RWPE1 (cell line): Measurements from ENCODE around the gene SFMBT2.
"Not testable (repeated sequence)": the region's sequence is repeated elsewhere in the genome, so short reads cannot be mapped to it uniquely, and the experiment has no call there.

ENCODE experiments used
- CTCF ChIA-PET: fragments of 350-600 bp; sonication (Branson Sonifier 250); formaldehyde crosslinking; extraction: SDS; loops from one replicate; lab custom pipeline; 2021; lab: Yijun Ruan, JAX
- POLR2A ChIA-PET: fragments of 400-600 bp; formaldehyde crosslinking; extraction: SDS; loops from one replicate; lab custom pipeline; 2020; ENCODE audit warnings: antibody characterized with exemption; ENCODE audit not compliant: low non-redundant PET; lab: Yijun Ruan, JAX
- DNase-seq: peaks from one replicate; pipeline ENCODE4 v3.0.0; 2012; ENCODE audit warnings: low spot score
- H3K27ac ChIP-seq: fragments of 450-650 bp; 2 replicates; pipeline ENCODE4 v1.5.1; 2017
- TF ChIP-seq, protein P1 (sequence below): fragments of 450-650 bp; conservative IDR thresholded peaks from 2 replicates; pipeline ENCODE4 v1.5.1; 2017; ENCODE audit warnings: low read depth, mild to moderate bottlenecking

SFMBT2 gene

DNA sequence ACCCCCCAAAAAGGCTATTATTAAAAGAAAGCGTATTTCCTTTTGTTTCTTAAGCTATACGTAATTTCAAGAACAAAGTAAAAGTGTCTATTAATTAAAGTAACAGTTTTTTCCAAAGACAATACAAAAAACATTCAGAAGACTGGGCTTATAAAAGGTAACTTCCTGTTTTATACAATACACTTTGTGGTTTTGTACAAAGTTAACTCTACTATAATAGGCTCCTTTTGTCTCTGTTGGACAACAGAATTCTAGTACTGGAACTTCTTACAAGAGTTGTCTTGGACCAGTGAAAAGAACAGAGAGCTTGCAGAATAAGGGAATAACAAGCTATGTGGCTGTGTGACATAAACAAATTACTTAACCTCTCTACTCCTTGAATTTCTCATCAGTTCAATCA is 21.5 kb downstream of the SFMBT2 start:
- no peak for DNase-seq
- TF ChIP-seq, protein P1, sequence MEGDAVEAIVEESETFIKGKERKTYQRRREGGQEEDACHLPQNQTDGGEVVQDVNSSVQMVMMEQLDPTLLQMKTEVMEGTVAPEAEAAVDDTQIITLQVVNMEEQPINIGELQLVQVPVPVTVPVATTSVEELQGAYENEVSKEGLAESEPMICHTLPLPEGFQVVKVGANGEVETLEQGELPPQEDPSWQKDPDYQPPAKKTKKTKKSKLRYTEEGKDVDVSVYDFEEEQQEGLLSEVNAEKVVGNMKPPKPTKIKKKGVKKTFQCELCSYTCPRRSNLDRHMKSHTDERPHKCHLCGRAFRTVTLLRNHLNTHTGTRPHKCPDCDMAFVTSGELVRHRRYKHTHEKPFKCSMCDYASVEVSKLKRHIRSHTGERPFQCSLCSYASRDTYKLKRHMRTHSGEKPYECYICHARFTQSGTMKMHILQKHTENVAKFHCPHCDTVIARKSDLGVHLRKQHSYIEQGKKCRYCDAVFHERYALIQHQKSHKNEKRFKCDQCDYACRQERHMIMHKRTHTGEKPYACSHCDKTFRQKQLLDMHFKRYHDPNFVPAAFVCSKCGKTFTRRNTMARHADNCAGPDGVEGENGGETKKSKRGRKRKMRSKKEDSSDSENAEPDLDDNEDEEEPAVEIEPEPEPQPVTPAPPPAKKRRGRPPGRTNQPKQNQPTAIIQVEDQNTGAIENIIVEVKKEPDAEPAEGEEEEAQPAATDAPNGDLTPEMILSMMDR: no peak
- ChIA-PET POLR2A (no interaction called here), CTCF (no interaction called here)
- no peak overlapping the region for H3K27ac ChIP-seq

- CTCF ChIA-PET: interaction anchor here (0.6 kb wide), 1 partner anchor 48 kb away, joined by 3 read pairs; no protein-coding TSS in a partner anchor
- H3K27ac ChIP-seq: no peak overlapping the region
- no peak for DNase-seq
- POLR2A ChIA-PET: no interaction called here
- TF ChIP-seq, protein P1: no peak
Measured at GRCh38 chr10:7388602-7389001, 22.2 kb downstream of the SFMBT2 start.

DNA sequence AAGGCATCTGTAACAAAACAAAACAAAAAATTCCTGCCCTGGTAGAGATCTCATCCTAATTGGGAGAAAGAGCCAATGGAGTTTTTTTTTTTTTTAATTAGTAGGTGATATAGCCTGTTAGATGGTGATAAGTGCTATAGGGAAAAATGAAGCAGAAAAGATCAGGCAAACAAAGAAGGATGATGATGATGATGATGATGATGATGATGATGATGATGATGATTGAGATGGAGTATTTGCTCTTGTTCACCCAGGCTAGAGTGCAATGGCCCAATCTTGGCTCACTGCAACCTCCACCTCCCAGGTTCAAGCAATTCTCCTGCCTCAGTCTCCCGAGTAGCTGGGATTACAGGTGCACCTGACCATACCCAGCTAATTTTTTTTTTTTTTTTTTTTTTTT is 22.7 kb downstream of the SFMBT2 start:
- POLR2A ChIA-PET, DNase-seq, H3K27ac ChIP-seq: not testable (repeated sequence)
- CTCF ChIA-PET: interaction anchor here (0.6 kb wide), 1 partner anchor 47 kb away, joined by 3 read pairs; no protein-coding TSS in a partner anchor

GRCh38 chr10:7385114-7385513 is 25.7 kb downstream of the SFMBT2 start:
- DNase-seq: no peak
- no peak overlapping the region for H3K27ac ChIP-seq
- ChIA-PET POLR2A (no interaction called here), CTCF (no interaction called here)
- TF ChIP-seq, protein P1: no peak

DNA sequence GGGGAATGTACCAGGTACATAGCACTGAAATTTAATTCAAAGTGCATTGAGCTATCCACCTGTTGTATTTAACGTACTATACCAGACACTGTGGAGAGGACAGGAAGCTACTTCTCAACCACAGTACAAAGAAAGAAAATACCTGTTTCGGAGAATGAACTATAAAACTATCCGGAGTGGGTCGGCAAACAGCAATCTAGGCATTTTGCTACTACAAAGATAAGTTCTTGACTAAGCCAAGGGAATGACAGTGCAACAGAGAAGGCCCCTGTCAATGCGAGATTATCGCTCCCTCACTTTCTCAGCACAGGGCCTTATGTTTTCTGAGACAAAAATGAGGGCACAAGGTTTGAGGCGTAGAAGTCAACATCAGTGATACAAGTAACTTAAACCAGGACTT is 27.4 kb downstream of the SFMBT2 start:
- TF ChIP-seq, protein P1: no peak
- CTCF ChIA-PET: interaction anchor here (0.7 kb wide), 1 partner anchor 39 kb away, joined by 3 read pairs; no protein-coding TSS in a partner anchor
- POLR2A ChIA-PET: no interaction called here
- no peak overlapping the region for H3K27ac ChIP-seq
- no peak for DNase-seq

GRCh38 chr10:7380704-7381241 is 30.1 kb downstream of the SFMBT2 start:
- ChIA-PET CTCF (interaction anchor here (1.0 kb wide), 1 partner anchor 19 kb away, joined by 3 read pairs; no protein-coding TSS in a partner anchor), POLR2A (no interaction called here)
- TF ChIP-seq, protein P1: no peak
- H3K27ac ChIP-seq: no peak overlapping the region
- no peak for DNase-seq

- ChIA-PET POLR2A (no interaction called here), CTCF (no interaction called here)
- TF ChIP-seq, protein P1: no peak
- peak overlapping the region; percentile 37 for H3K27ac ChIP-seq
- DNase-seq: no peak
Measured at GRCh38 chr10:7378602-7379403, 32.0 kb downstream of the SFMBT2 start.
